GOT3 (cell line): ENCODE data around the gene MYL6B.
A peak's percentile ranks its signal among the peaks of the same experiment; 100 is the strongest.
"Not testable (repeated sequence)": the region's sequence is repeated elsewhere in the genome, so short reads cannot be mapped to it uniquely, and the experiment has no call there.

Experiments
- DNase-seq: peaks from one replicate; lab custom pipeline; 2025; ENCODE audit warnings: mixed read lengths; lab: John Stamatoyannopoulos, UW

Gene MYL6B

DNA sequence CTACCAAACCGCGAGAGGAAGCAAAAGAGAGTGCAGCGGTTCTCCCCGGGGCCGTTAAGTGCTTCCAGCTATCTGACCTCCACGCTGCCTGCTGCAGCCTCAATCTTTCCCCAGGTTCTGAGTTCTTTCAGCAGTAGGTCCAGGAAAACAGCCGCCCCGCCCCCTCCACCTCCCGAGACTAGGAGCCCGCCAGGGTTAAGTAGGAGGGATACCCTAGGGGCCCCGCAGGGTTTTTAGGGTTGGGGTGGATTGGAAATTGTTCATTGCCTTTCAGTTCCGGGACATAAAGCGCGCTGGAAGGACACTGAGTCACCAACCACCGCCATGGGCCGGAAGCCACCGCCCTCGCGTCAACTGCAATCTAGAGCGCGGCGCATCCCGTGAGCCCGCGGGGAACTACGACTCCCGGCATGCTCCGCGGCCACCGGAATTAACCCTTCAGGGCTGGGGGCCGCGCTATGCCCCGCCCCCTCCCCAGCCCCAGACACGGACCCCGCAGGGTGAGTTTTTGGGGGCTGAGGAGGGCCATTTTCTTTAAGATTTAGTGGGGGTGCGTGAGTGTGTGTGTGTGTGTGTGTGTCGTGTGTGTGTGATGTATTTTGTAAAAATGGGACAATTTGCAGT lies at the start of gene MYL6B:
TSS of gene MYL6B (plus strand) at position 456 of the 624 bp plus-strand sequence. CDS start 1,332 bp downstream, outside the sequence.
- DNase-seq = peak; percentile 62

DNA sequence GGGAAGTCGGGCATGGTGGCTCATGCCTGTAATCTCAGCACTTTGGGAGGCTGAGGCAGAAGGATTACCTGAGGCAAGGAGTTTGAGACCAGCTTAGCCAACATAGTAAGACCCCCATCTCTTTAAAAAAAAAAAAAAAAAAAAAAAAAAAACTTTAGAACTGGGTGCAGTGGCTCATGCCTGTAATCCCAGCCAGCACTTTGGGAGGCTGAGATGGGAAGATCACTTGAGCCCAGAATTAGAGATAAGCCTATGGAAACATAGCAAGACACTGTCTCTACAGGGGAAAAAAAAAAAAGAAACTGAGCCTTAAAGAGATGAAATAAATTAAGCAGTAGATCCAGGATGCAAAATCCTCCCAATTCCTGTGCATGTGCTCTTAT lies 49.7 kb upstream of the MYL6B start:
- no peak for DNase-seq

GRCh38 chr12:56103066-56103711 lies 49.2 kb upstream of the MYL6B start:
- DNase-seq = no peak

- DNase-seq = no peak
These were observed 48.6 kb upstream of the MYL6B start for GRCh38 chr12:56103823-56104108.

DNA sequence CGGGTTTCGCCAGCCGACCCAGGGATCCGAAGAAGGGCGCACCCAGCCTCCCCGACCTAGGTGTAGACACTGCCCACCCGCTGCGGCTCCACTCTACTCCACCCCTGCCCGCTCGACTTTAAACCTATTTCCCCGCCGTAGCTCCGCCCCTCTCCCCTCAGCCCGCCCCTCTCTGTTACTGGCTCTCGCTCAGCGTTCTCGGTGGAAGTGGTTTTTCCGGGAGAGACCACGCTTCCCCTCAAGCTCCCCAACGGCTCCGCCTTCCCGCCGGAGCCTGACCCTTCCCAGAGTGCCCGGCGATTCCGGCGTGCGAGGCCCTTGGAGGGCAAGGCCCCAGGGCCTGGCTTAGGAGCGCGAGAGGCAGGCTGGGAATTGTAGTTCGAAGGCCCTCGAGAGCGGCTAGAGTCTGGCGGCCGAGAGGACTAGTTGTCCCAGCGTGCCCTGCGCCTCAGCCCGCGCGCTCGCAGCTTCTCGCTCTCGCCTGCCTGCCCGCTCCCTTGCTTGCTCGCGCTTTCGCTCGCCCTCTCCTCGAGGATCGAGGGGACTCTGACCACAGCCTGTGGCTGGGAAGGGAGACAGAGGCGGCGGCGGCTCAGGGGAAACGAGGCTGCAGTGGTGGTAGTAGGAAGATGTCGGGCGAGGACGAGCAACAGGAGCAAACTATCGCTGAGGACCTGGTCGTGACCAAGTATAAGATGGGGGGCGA lies 48.1 kb upstream of the MYL6B start, which contains the start of gene PA2G4:
TSS of gene PA2G4 (plus strand) at position 451 of the 706 bp plus-strand sequence. CDS start at position 630, 179 bp downstream.
- DNase-seq = peak; percentile 86

DNA sequence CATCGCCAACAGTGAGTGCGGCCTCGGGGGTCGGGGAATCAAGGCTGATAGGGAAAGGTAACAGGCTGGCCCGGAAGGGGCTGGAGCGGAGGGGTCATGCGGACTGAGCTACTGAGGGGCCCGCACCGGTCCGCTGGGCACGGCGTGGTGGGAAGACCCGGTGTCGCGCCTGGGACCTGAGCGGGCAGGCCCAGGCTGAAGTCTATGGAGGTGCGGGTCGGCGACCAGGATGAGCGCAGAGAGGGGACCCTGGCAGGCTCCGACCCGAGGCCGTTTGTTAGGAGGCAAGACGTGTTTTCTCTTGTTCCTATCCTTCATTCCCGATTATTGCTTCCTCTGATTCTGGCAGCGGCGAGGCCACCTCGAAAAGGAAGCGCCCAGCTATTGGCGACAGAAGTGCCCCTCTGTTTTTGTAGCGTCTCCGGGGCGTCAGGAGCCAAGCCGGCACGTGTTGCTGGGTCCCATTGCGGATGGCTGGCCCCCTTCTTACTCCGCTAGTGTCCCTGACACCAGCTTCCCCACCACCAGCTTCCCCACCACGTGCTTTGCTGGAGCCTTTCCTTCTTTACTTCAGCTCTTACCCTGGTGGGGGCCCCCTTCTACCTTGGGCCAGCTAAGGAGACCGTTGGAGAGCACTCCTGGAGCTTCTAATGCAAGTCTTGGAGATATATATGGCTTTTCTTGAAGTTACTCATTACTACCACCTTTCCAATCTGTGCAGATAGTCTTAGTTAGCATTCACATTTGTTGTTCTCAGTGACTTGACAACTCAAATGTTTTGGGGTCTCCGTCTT lies 47.4 kb upstream of the MYL6B start:
- DNase-seq = no peak

GRCh38 chr12:56105609-56105902 lies 46.8 kb upstream of the MYL6B start:
- no peak for DNase-seq

GRCh38 chr12:56107242-56107641 lies 45.1 kb upstream of the MYL6B start:
- no peak for DNase-seq

DNA sequence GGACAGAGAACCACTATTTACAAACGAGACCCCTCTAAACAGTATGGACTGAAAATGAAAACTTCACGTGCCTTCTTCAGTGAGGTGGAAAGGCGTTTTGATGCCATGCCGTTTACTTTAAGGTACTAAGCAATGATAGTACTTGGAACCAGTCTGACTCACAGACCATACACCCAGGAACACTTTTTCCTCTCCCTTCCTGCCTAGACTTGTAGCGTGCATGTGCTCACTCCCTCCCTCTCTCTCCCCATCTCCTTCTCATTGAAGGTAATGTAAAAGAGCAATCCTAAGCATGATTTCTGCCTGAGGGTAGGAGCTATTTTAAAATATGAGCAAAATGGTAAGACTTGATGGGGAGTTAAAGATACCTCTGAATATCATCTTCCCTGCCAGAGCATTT lies 41.8 kb upstream of the MYL6B start:
- no peak for DNase-seq

DNA sequence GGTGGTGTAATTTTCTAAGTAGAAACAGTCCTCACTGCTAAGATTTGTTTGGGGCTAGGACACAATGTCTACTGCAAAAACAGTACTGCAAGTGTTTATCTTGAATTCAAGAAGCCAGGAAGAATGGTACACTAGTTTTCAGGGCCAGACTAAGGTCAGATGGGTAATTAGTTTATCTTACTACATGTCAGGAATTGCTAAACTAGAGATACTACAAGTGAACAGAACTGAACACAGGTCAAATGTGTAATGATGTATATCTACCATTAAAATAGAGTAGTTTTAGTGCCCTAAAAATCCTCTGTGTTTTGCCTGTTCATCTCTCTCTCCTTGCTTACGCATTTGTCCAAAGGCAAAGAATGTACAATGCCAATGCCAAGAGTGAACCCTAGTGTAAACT lies 38.3 kb upstream of the MYL6B start:
- no peak for DNase-seq

GRCh38 chr12:56115329-56115728 lies 37.1 kb upstream of the MYL6B start:
- DNase-seq = no peak

- peak; percentile 57 for DNase-seq
These were observed 35.9 kb upstream of the MYL6B start, which contains the start of gene RPL41 for GRCh38 chr12:56116267-56117081. Gene RPL41, plus strand, starts transcription at chr12:56116633.

- not testable (repeated sequence) for DNase-seq
These were observed 35.2 kb upstream of the MYL6B start for GRCh38 chr12:56117082-56117706.

GRCh38 chr12:56117778-56118687 lies 34.4 kb upstream of the MYL6B start, which contains the start of gene ZC3H10:
Gene ZC3H10, plus strand, starts transcription at chr12:56118266. Its CDS starts 2,297 bp downstream, at chr12:56120563.
- DNase-seq = peak; percentile 70

DNA sequence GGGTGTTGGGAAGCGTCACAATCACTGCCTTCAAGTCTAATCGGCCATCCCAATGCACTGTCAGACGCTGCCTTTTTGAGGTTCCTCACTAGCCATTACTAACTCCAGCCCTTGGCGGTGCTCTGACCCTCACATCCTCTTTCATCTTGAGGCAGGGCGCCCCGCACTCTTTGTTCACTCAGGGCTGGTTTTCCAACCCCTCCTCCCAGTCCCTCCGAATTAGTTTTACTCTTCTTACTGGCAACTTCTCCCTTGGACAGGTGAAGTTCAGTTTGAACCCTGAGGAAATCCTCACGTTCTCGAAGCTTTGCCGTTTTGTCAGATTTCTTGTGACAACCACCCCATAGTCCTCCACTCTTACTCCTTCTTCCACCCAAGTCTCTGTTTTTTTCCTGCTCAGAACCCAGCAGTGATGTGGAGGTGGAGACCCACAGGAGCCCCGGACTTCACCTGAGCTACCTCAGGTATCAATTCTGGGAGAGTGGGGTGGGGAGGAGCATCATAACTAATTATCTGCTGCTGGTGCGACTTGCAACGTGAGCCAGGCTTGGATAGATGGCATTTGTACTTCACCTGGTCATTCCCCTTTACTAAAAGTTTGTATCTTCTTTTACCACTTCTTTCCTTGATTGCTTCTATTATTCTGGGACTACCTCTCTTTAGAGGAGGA lies 33.6 kb upstream of the MYL6B start:
- no peak for DNase-seq

GRCh38 chr12:56119361-56119796 lies 33.0 kb upstream of the MYL6B start:
- no peak for DNase-seq

DNA sequence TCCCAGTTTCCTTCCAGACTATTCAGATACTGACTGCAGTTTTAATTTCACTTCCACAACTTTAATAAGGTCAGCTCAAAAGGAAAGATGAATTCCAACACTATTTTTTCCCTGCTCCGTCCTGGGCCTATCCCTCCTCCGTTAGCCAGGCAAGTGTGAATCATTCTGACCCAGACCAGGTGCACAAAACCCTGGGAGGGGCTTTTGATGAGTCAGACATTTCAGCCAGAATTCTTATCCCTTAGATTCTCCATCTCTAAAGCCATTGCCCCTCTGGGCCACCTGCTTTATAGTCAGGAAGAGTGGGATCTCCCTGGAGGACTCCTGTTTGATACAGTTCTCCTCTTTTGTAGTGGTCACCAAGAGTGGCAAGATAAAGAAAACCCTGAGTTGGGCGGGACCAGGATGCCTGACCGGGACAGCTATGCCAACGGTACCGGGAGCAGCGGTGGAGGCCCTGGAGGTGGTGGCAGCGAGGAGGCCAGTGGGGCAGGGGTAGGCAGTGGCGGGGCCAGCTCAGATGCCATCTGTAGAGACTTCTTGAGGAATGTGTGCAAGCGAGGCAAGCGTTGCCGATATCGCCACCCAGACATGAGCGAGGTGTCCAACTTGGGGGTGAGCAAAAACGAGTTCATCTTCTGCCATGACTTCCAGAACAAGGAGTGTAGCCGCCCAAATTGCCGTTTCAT lies 32.1 kb upstream of the MYL6B start:
- DNase-seq = no peak

- DNase-seq = no peak
These were observed 31.1 kb upstream of the MYL6B start for GRCh38 chr12:56121204-56121870.
